ENCODE data around the gene TIMMDC1.
"Not testable (repeated sequence)": the region's sequence is repeated elsewhere in the genome, so short reads cannot be mapped to it uniquely, and the experiment has no call there.

TIMMDC1 gene

DNA sequence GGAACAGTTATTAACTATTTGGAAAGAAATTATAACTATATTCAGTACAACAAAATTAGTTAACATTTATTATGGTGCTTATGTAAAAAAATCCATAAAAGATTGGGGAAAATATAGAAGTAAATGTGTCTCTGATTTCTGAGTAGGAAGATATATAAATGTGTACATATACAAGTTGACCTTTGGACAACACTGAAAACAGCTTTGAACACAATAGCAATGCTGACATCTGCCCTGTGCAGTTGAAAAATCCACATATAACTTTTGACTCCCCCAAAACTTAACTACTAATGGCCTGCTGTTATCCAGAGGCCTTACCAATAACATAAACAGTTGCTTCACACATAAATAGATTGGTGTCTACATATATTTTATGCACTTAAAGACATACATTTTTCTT, 12.3 kb downstream of the TIMMDC1 start:
- no peak for DNase-seq (ENCODE audit: low read depth)

DNA sequence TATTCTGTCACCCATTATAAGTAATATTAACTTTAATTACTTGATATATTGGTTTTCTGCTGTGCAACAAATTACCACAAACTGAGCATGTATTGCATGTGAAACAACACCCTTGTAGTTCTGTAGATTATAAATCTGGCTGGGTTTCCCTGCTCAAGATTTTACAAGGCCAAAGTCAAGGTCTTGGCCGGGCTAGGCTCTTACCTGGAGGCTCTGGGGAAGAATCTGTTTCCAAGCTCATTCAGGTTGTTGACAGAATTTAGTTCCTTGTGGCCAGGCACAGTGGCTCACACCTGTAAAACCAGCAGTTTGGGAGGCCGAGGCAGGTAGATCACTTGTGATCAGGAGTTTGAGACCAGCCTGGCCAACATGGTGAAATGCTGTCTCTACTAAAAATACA, 16.3 kb downstream of the TIMMDC1 start:
- DNase-seq (ENCODE audit: low read depth), result no peak

DNA sequence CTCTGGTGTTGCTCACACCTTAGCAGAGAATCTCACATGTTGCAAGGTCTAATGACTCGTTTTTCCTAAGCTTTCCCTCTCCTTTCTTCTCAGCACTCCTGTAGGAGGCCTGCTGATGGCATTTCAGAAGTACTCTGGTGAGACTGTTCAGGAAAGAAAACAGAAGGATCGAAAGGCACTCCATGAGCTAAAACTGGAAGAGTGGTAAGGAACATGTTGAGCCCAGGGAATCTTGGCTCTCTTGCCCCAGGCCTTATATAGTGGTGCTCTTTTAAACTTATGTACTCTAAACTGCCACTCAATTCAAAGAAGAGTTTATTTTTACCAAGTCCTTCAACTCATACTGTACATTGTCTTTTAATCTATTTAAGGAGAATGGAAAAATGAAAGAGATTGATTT, 18.8 kb downstream of the TIMMDC1 start:
- DNase-seq (ENCODE audit: low read depth), result no peak

DNA sequence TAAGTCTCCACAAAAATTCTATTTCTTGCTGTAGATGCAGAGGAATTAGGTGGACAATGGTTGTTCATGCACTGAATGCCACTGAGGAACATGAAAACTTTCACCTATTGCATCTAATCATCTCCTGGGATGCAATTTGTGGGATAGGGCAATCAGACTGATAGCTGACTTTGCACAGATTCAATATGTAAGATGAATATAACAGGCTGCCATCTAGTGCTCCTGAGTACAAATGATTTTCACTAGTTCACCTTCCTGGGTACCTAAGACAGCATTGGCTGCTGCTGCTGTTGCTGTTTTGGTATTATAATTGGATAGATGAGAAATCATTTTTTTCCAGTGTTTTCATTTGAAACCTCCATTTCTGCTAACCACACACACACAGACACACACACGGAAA, 19.7 kb downstream of the TIMMDC1 start:
- DNase-seq (ENCODE audit: low read depth), result no peak

DNA sequence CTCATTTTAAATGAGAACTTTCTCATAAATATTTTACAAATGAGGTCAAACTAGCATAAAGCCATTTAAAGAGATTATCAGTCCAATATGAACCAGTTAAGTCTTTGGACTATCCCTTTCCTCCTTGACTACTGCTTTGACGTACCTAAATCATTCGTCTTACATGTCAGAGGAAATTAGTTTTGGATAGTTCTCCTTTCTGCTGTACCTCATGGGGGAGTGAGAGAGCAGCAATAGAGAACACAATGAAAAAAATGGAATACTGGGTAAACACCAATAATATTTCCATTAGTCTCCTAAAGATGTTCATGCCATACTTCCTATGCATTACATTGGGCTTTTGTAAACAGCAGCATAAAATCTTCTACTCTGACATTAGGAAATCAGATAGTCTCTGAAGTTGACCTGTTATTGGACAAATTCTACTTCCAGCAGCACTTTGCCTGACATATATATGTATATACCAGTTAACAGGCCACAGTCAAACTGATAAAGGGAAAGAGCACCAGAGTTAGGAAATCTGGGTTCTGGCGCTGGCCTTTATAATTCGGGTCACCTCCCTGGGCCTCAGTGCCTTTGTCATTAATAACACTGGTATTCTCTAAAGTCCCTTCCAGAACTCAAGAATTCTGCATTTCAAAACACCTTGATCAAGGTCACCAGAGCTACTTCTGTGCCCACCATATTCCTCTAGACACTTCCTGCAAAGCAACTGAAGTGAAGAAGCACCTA, 26.8 kb downstream of the TIMMDC1 start:
- DNase-seq (ENCODE audit: low read depth), result no peak

DNA sequence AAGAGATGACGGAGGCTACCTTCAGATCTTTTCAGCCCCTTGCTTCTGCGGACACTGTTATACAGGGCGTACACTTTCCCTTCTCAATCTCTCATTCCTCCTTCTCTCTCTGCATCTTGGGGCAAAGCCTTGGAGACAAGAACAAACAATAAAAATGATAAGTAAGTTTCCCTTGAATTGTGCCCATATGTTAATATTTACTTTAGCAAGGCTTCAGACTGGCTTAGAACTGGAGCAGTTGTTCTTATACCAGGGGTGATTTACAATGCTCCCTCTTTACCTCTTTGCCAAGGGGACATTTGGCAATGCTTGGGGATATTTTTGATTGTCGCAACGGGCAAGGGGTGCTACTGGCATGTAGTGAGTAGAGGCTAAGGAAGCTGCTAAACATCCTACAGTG, 29.4 kb downstream of the TIMMDC1 start:
- no peak for DNase-seq (ENCODE audit: low read depth)

DNA sequence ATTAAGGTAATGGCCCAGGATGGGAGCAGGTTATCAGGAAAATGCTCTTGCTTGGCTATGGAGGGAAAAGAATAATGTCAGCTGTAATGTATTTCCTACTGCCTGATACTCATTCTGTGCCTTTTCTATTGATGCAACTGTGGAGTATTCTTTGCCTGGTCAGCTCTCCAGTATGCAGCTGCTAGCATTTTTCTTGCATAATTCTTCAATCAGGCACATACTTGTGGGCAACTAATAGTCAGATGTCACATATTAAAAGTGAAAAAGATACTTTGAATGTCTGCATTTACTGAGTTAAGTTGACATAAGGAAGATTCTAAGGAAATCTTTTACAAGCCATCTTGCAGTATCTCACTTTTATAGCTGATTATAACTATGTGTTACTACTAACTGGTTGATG, 31.5 kb downstream of the TIMMDC1 start:
- peak; percentile 43 for DNase-seq (ENCODE audit: low read depth)

DNA sequence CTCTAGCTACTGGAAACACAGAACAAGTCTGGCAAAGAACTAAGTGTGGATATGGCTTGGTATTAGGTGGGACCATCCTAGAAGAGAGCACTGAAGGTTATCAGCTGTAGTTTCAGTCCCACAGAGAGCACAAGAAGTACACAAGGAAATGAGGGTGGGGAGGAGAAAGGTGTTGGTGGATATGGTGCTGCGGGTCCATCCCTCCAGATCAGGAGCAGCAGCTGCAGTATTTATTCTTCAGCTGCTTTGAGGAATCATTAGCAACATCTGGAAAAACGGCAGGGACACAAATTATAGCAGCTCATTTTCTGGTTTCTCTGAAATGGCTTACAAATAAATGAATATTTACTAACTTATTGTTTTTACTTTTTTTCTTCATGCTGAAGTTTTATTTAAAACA, 32.1 kb downstream of the TIMMDC1 start:
- DNase-seq (ENCODE audit: low read depth), result no peak

DNA sequence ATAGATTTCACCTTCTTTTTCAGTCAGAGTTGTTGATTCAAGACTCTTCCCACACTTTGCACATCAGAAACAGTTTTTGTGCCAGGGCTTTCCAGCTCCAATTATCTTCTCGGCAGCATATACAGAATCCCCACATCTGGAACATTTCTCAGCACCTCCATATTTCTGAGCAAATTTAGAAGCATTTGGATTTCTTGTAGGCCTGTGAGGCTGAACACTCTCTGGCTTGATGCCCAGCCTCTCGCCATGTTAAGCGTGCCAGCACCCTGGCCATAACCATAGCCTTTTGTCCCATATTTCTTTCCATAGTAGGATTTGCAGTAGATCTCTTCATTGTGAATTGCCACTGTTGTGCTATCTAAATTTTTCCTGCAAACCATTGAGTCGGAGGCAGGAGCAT, 32.8 kb downstream of the TIMMDC1 start:
- no peak for DNase-seq (ENCODE audit: low read depth)

DNA sequence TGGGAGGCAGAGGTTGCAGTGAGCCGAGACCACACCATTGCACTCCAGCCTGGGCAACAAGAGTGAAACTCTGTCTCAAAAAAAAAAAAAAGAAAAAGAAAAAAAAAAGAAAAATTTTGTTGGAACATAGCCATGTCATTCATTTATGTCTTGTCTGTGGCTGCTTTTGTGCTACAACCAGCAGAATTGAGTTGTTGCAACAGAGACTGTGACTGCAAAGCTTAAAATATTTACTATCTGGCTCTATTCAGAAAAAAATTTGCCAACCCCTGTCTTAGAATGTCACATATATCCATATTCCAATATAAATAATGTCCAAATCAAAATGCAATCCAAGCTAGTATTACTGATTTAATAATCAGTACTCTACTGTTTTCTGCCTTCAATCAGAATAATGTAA, 35.9 kb downstream of the TIMMDC1 start:
- no peak for DNase-seq (ENCODE audit: low read depth)

DNA sequence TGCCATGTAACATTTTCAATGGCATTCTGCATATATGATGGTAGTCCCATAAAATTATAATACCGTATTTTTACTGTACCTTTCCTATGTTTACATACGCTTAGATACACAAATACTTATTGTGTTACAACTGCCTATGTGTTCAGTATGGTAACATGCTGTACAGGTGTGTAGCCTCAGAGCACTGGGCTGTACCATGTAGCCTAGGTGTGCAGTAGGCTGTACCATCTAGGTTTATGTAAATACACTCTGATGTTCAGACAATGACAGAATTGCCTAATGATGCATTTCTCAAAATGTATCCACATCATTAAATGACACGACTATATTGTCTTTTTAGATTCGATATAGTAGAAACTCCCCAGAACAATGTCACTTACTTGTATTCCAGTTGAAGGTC, 38.4 kb downstream of the TIMMDC1 start:
- DNase-seq (ENCODE audit: low read depth), result no peak

DNA sequence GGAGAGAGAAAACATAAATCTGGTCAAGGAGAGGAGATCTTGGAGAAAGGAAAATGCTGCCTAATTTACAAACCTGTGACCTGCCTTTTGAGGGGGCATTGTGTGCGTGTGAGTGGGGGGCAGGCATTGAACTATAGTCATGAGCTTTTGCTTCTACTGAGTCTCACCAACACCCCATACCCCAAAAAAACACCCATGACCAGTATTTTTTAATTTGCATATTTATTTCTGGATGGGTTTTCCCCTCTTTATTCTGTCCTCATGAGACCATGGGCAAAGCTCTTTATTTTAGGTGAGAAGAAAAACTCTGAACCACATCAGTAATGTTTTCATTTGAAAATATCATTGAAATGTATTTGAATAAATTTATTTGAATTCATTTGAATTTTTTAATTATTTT, 40.4 kb downstream of the TIMMDC1 start:
- no peak for DNase-seq (ENCODE audit: low read depth)

DNA sequence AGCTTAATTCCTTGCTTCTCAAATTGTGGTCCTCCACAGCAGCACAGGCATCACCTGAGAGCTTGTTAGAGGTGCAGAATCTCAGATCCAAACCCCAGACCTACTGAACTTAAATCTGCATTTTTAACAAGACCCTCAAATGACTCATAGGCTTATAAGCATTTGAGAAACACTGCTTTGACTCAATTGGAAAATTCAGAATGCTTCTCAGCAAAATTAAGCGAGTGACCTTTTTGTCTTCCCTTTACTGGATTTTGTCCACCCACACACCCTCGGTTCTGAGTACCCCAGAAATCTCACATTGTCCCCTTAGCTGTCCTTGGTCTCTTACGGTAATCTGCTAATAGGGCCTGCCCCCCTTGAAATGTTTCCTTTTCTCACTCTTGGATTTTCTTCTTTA, 43.2 kb downstream of the TIMMDC1 start:
- no peak for DNase-seq (ENCODE audit: low read depth)

DNA sequence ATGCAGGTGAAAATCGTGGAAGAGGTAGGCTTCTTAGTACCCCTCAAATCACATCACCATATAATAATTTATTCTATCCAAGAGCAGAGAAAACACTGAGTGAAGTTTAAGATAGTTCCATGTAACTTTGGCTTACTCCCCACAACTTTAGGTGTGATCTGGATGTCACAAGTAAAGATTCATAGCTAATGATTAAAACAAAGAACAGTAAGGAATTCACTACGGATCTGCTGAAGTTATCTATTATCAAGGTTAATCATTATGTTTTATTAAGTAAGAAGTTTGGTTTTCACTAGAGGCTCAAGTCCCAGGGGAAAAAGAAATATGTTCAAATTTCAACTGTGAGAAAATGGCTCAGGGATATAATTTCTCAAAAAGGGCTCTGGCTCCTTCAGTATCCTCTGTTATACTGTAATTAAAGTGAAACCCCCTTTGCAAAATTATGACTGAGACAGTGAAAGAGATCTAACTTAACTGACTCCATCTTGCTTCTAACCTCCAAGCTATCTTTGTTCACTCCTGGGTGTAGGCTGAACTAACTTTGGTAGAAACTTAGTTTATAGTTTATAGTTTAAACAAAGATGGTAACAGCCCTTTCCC, 43.9 kb downstream of the TIMMDC1 start:
- no peak for DNase-seq (ENCODE audit: low read depth)

DNA sequence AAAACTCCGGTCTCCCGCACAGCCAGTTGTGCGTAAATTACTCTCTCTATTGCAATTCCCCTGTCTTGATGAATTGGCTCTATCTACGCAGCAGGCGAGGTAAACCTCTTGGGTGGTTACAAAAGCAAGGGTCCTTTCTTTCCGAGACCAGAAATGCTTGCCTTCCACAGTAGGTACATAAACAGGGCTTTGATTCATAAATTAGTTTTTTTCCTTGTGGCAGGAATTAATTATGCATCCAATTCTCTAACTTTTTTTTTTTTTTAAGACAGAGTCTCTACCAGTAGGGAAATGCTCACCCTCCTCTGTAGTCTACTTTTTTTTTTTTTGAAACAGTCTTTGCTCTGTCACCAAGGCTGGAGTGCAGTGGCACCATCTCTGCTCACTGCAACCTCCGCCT, 44.8 kb downstream of the TIMMDC1 start:
- no peak for DNase-seq (ENCODE audit: low read depth)

DNA sequence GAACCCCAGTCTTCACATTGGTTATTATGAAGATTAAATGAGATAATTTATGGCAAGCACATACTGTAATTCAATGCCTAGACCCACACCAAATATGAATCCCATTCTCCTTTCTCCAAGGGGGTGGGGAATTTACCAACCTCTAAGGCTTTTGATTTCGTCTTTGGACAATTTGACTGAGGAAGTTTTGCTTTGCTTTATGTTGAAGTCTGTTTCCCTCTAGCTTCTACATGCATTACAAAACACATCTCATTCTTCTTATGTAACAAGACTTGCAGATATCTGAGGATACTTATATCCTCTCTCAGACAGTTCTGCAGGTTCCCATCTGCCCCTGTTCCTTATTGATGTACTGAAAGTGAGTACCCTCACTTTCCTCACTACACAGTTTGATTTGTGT, 48.9 kb downstream of the TIMMDC1 start:
- no peak for DNase-seq (ENCODE audit: low read depth)

DNA sequence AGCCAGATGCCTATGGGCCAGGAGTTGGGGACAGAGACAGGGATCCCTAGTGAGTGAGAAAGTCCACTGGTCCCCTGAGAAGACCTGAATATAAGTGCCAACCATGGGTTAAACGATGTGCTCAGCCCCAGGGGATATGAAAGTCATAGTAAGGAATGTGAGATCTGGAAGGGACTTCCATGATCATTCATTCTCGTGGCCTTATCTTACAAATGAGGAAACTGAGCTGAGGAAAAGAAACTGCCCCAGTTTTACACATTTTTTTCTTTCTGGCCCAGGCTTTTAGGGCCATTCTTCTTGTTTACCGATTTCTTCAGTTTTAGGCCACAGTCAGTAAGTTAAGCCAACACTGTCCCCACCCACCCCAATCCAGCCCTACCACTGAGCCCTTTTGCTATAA, 50.0 kb downstream of the TIMMDC1 start:
- DNase-seq (ENCODE audit: low read depth), result no peak

DNA sequence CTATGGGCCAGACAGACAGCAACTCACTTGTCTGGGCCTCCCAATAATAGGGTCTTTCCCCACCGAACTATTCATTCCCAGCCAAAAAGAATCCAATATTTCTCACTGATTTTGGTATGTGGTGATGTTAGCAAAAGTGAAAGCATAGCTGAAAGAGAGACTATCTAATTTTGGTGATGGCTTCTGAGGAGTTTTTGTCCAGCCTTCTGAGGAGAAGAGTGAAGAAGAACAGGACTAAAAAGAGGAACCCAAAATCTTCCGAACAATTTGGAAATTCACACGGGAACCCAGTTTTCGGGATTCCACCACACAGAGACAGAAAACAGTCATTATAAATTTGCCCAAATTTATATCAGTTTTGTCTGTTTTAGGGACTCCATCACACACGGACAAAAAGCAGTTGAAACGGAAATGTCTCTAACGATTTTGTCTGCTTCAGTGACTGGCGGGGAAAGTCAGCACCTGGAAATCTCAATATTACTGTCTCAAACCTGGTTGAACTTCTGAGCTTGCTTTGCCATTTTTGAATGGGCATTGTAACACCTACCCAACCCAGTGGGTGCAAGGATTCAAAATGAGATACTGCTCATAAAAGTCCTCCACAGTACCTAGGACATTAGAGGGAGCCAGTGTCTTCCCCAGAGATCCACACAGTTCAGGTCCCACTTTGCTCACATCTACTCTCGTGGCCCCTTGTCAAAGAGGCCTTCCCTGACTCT, 52.0 kb downstream of the TIMMDC1 start:
- DNase-seq (ENCODE audit: low read depth), result no peak

DNA sequence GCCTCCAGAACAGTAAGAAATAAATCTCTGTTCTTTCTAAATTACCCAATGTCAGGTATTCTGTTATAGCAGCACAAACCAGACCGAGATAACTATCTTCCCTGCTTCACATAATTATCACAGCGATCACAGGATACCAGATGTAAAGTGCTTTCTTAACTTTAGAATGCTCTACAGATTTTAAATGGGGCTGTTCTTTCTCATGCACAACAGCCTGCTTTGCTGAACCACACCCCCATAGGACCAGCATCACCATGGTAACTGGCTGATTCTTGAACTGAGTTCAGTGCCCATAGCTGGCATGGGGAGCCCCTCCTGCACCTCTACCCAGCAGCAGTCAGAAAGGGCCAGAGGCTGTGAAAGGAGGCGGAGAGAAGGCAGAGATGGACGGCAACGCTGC, 53.3 kb downstream of the TIMMDC1 start:
- DNase-seq (ENCODE audit: low read depth), result no peak

DNA sequence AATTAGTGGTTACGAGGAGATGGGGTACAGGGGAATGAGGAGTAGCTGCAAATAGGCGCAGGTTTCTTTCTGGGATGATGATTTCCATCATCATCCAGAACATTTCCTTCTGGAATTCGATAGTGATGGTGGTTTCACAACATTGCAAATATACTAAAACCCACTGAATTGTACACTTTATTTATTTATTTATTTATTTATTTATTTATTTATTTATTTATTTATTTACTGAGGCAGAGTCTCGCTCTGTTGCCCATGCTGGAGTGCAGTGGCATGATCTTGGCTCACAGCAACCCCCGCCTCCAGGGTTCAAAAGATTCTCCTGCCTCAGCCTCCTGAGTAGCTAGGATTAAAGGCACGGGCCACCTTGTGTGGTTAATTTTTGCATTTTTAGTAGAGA, 54.6 kb downstream of the TIMMDC1 start:
- DNase-seq (ENCODE audit: low read depth), result not testable (repeated sequence)

DNA sequence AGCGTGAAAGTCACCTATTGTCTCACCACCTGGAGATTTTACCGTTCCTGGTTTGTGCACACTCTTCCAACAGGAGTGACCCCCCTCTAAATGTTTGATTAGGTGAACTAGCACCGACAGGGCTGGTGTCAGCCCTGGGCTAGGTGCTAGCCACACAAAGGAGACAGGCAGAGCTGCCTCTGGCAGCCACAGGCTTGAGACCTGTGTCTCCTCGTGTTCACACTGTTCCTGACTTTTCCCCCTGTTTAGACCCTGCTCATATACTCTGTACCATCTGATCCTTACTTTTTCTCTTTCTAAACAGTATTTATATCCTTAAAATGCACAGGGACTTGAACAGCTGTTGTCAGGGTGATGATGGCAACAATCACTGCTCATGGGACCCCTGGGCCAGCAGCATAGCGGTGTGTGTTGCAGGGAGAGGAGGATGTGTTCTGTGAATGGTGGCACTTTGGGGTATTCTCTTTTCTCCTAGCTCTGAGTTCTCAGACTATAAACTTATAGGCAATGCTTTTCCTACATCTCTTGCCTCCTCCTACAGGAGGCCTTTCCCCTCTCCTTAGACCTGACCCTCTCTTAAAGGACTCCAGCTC, 55.6 kb downstream of the TIMMDC1 start:
- DNase-seq (ENCODE audit: low read depth), result no peak

DNA sequence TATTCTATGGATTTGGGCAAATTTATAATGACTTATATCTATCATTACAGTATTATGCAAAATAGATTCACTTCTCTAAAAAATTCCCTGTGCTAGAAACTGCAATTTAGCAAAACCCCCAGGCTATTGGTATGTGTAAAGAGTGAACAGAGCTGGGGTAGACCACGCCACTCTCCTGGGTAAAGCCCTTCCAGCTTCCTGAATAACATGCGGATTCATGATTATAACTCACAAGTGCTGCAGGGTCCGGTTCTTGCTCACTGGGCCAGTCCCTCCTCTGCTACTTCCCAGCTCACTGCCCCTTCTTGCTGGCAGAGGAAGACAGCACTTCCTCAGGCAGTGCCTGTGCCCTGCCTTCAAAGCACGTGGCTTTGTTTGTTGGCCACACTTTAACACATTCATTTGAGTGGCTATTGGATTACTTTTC, 57.0 kb downstream of the TIMMDC1 start:
- DNase-seq (ENCODE audit: low read depth), result no peak

DNA sequence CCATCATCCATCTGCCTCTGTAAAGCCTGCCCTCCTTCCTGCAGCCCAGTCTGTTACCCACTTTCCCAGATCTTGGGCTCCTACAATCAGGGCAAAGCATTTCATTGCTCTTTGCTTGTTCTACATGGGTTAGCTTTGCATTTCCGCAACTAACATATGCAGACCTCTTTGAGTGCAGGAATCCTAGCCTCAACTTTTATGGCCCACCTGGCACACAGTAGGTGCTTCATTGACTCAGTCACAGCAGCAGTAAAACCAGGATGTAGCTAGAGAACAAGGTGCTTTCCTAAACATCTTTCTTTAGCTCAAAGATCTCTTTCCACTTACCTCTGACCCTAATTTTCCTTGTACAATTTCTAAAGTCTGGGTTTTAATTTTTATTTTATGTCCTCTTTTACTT, 57.6 kb downstream of the TIMMDC1 start:
- DNase-seq (ENCODE audit: low read depth), result no peak
